ENCODE measurements around the gene ATOSA.

The ATOSA gene

GRCh38 chr15:52651114-52651513 is 28.1 kb downstream of the ATOSA start:
- DNase-seq (ENCODE audit: low read depth) = no peak

- no peak for DNase-seq (ENCODE audit: low read depth)
Measured at GRCh38 chr15:52649686-52650085, 29.5 kb downstream of the ATOSA start.

- DNase-seq (ENCODE audit: low read depth) = no peak
Measured at GRCh38 chr15:52645916-52646315, 33.3 kb downstream of the ATOSA start.

GRCh38 chr15:52642386-52643361 is 36.5 kb downstream of the ATOSA start:
- peak; percentile 75 for DNase-seq (ENCODE audit: low read depth)

- no peak for DNase-seq (ENCODE audit: low read depth)
Measured at GRCh38 chr15:52636459-52636858, 42.7 kb downstream of the ATOSA start.

- DNase-seq (ENCODE audit: low read depth) = no peak
Measured at GRCh38 chr15:52635908-52636307, 43.3 kb downstream of the ATOSA start.

Measured in HS-27A (cell line).